GM19397 (cell line): ENCODE measurements around the gene LILRB2.
"Not testable (repeated sequence)": the region's sequence is repeated elsewhere in the genome, so short reads cannot be mapped to it uniquely, and the experiment has no call there.

Experiments
- ATAC-seq: cut with Tn5 transposase; IDR thresholded peaks from one replicate; pipeline ENCODE4 v1.9.1; 2021; ENCODE audit warnings: mild to moderate bottlenecking, moderate library complexity; ENCODE audit not compliant: unreplicated experiment

Gene LILRB2

GRCh38 chr19:54281007-54281728 is at the start of gene LILRB2:
TSS of gene LILRB2 (minus strand) at chr19:54281110. CDS start at chr19:54280496, 614 bp downstream.
- no peak for ATAC-seq

GRCh38 chr19:54329476-54330165 is 48.7 kb upstream of the LILRB2 start:
- ATAC-seq: no peak

- not testable (repeated sequence) for ATAC-seq
Measured at GRCh38 chr19:54328781-54329180, 47.9 kb upstream of the LILRB2 start.

GRCh38 chr19:54325631-54326030 is 44.7 kb upstream of the LILRB2 start:
- no peak for ATAC-seq

GRCh38 chr19:54325194-54325621 is 44.3 kb upstream of the LILRB2 start:
- ATAC-seq: no peak

GRCh38 chr19:54324071-54324470 is 43.2 kb upstream of the LILRB2 start:
- ATAC-seq: no peak

- ATAC-seq: not testable (repeated sequence)
Measured at GRCh38 chr19:54322934-54323333, 42.0 kb upstream of the LILRB2 start.

GRCh38 chr19:54322295-54322694 is 41.4 kb upstream of the LILRB2 start:
- ATAC-seq: not testable (repeated sequence)

GRCh38 chr19:54319892-54320670 is 39.2 kb upstream of the LILRB2 start:
- ATAC-seq: no peak

GRCh38 chr19:54319049-54319448 is 38.1 kb upstream of the LILRB2 start:
- ATAC-seq: no peak

GRCh38 chr19:54317965-54318240 is 37.0 kb upstream of the LILRB2 start:
- no peak for ATAC-seq

- ATAC-seq: no peak
Measured at GRCh38 chr19:54317108-54317964, 36.4 kb upstream of the LILRB2 start.

GRCh38 chr19:54316746-54317107 is 35.8 kb upstream of the LILRB2 start:
- ATAC-seq: no peak

- no peak for ATAC-seq
Measured at GRCh38 chr19:54315956-54316355, 35.0 kb upstream of the LILRB2 start.

GRCh38 chr19:54312436-54313377 is 31.8 kb upstream of the LILRB2 start, which contains the start of gene LILRA5:
TSS of gene LILRA5 (minus strand) at chr19:54313166. CDS start at chr19:54313019, 147 bp downstream.
- ATAC-seq: no peak

GRCh38 chr19:54312011-54312410 is 31.1 kb upstream of the LILRB2 start:
- no peak for ATAC-seq

- no peak for ATAC-seq
Measured at GRCh38 chr19:54311486-54311885, 30.6 kb upstream of the LILRB2 start.

- ATAC-seq: no peak
Measured at GRCh38 chr19:54310543-54310942, 29.6 kb upstream of the LILRB2 start.

- ATAC-seq: no peak
Measured at GRCh38 chr19:54309811-54310210, 28.9 kb upstream of the LILRB2 start.
